Retinal pigment epithelial cell (primary cell): ENCODE data around the gene THBS4.

Experiments used
- DNase-seq: peaks from one replicate; pipeline ENCODE4 v3.0.0-alpha.2; 2010; ENCODE audit warnings: low read depth
- H3K4me3 ChIP-seq: 2 replicates; pipeline ENCODE4 v1.5.1; 2011; ENCODE audit warnings: mild to moderate bottlenecking, low read length, control low read depth, moderate library complexity
- CTCF ChIP-seq: conservative IDR thresholded peaks from 2 replicates; pipeline ENCODE4 v1.5.1; 2011; ENCODE audit warnings: low read depth, low read length, control low read depth, inconsistent platforms

Gene THBS4

GRCh38 chr5:80059354-80059980, 24.3 kb downstream of the THBS4 start:
- no peak overlapping the region for H3K4me3 ChIP-seq
- TF ChIP-seq CTCF = no peak
- DNase-seq = no peak

GRCh38 chr5:80060966-80061365, 25.8 kb downstream of the THBS4 start:
- TF ChIP-seq CTCF = no peak
- DNase-seq = no peak
- H3K4me3 ChIP-seq = no peak overlapping the region

- TF ChIP-seq CTCF = no peak
- no peak overlapping the region for H3K4me3 ChIP-seq
Observed at GRCh38 chr5:80061547-80061946, 26.4 kb downstream of the THBS4 start.

GRCh38 chr5:80064124-80064523, 29.0 kb downstream of the THBS4 start:
- DNase-seq = no peak
- no peak overlapping the region for H3K4me3 ChIP-seq
- TF ChIP-seq CTCF = no peak

More at GRCh38 chr5:80061547-80061946, 26.4 kb downstream of the THBS4 start:
- DNase-seq = no peak

GRCh38 chr5:80067016-80067415, 31.9 kb downstream of the THBS4 start:
- no peak for DNase-seq
- TF ChIP-seq CTCF = no peak
- no peak overlapping the region for H3K4me3 ChIP-seq

- H3K4me3 ChIP-seq = no peak overlapping the region
- no peak for DNase-seq
- no peak for TF ChIP-seq CTCF
Observed at GRCh38 chr5:80067531-80068245, 32.5 kb downstream of the THBS4 start.

- no peak for TF ChIP-seq CTCF
- DNase-seq = no peak
- H3K4me3 ChIP-seq = no peak overlapping the region
Observed at GRCh38 chr5:80068246-80068636, 33.1 kb downstream of the THBS4 start.
